ENCODE results near the gene ID3.

Gene ID3

GRCh38 chr1:23570001-23570691 is 10.8 kb upstream of the ID3 start:
- H3K27ac ChIP-seq, result no peak overlapping the region

DNA sequence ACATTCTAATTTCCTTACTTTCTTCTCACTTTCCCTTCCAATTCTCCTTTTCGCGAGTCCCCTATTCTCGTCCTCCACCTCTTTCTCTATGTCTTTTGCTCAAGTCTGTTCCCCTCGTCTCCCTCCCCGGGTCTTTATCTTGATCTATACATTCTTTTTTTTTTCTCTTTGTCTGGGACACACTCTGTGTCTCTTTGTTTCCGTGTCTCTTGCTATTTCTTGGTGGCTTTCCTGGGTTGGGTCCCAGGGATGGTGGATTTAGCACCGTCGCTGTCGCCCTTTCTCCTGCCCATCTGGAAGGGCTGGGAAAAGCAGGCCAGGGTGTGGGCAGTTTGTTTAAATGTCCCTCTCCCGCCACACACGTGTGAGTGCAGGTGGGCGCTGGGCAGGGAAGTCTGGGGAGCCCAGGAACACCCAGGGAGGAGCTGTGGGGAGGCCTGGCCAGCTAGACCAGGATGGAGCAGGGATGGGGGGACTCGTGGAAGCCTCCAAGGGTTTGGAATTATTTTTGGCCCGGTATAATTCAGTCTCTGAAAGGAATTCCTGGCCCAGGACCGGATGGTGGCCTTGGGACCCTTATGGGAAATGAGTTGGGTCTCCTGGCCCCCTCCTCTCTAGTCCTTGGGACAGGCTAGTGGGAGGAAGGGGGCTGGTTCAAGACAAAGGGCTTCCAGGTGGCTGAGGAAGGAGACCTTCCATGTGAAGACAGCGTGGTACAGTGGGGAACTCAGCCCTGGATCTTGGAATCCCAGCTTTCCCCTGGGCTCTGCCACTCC is 9.5 kb upstream of the ID3 start:
- peak overlapping the region; percentile 30 to 52 (median 39) for H3K4me3 ChIP-seq
- peak overlapping the region in 20 of 21 experiments; percentile 55 to 91 (median 78) for H3K27ac ChIP-seq

More at GRCh38 chr1:23570001-23570691, 10.8 kb upstream of the ID3 start:
- H3K4me3 ChIP-seq, result no peak overlapping the region

GRCh38 chr1:23567996-23568607 is 8.8 kb upstream of the ID3 start:
- Histone ChIP-seq H3K27ac (peak overlapping the region; percentile 14 to 91 (median 77)), H3K4me3 (peak overlapping the region; percentile 30 to 52 (median 39))

- H3K4me3 ChIP-seq, result peak overlapping the region in 6 of 7 experiments; percentile 31 to 52 (median 40)
- peak overlapping the region in 19 of 21 experiments; percentile 14 to 91 (median 79) for H3K27ac ChIP-seq
These were observed 8.3 kb upstream of the ID3 start for GRCh38 chr1:23567629-23567995.

DNA sequence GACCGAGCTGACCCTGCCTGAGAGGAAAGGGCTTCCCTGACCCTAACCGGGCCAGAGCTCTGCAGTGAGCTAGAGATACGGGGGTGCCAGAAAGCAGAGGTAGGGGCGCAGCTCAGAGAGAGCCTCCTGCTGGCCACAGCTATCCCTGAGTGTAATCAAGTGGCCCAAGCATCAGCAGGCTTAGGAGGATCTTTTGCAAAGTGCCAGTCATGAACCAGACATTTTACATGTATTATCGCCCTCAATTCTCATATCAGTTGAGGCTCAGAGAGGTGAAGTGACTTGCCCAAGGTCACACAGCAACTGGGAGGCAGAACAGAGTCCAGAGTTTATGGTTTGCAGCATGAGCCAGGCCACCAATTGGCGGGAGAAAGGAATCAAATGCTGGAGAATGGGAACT is 7.0 kb upstream of the ID3 start:
- H3K27ac ChIP-seq, result peak overlapping the region in 5 of 21 experiments; percentile 0 to 89 (median 20)
- H3K4me3 ChIP-seq, result no peak overlapping the region

- Histone ChIP-seq H3K4me3 (no peak overlapping the region), H3K27ac (peak overlapping the region in 4 of 21 experiments; percentile 0 to 89 (median 12))
These were observed 6.5 kb upstream of the ID3 start for GRCh38 chr1:23565776-23566175.

- H3K4me3 ChIP-seq, result no peak overlapping the region
- peak overlapping the region in 10 of 21 experiments; percentile 19 to 99 (median 76) for H3K27ac ChIP-seq
These were observed 5.3 kb upstream of the ID3 start for GRCh38 chr1:23564529-23565122.

DNA sequence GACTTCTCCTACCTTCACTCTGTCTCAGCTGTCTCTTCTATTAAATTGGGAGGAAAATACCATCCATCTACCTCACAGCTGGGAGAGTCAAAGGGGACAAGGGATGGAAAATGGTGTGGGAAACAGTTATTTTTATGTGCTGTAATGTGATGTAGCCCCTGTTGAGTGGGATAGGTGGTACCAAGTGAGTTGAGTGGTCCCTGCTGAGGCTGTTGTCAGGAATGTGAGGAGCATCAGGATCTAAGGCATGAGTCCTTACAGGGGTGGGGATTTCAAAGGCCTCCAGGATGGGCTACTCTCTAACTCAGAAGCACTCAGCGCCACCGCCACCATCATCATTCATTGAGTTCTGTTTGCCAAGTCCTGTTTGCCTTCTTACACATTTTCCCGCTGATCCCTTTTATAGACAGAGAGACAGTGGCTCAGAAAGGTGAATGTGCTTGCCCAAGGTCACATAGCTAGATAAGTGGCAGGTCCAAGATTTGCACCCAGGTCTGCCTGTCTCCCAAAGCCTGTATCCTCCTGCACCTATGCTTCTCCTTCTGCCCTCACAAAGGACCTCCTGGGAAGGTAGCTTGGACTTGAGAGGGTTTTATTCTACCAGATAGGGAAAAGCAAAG is 4.6 kb upstream of the ID3 start:
- H3K4me3 ChIP-seq, result no peak overlapping the region
- peak overlapping the region in 15 of 21 experiments; percentile 42 to 99 (median 86) for H3K27ac ChIP-seq

DNA sequence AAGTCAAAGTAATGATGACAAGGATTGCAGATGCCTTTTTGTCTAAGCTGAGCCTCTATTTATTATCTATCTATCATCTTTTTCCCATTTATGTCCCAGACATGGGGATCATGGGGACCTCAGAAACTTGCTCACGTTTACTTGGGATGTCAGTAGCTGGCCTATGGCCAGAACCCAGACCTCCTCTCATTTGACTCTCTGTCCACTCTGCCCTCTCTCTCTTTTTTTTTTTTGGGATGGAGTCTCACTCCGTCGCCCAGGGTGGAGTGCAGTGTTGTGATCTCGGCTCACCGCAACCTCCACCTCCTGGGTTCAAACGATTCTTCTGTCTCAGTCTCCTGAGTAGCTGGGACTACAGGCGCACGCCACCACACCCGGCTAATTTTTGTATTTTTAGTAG is 3.7 kb upstream of the ID3 start:
- Histone ChIP-seq H3K4me3 (no peak overlapping the region), H3K27ac (peak overlapping the region in 19 of 21 experiments; percentile 4 to 99 (median 86))

GRCh38 chr1:23562137-23562876 is 3.0 kb upstream of the ID3 start:
- H3K4me3 ChIP-seq, result no peak overlapping the region
- H3K27ac ChIP-seq, result peak overlapping the region in 19 of 21 experiments; percentile 45 to 99 (median 88)

DNA sequence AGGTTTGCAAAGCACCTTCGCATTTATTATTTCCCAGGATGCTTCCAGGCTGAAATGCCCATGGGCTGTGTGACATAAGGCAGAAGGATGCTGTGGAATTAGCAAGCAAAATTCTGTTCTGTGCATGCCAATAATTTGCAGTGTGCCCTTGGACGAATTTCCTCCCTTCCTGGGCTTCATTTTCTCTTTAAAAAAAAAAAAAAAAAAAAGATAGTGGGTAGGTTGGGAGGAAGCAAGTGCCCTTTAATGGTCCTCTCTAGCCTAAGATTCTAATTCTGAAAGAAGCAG is 2.5 kb upstream of the ID3 start:
- Histone ChIP-seq H3K27ac (peak overlapping the region in 19 of 21 experiments; percentile 5 to 99 (median 88)), H3K4me3 (no peak overlapping the region)

- H3K4me3 ChIP-seq, result no peak overlapping the region
These were observed 1.9 kb upstream of the ID3 start for GRCh38 chr1:23561076-23561812.

DNA sequence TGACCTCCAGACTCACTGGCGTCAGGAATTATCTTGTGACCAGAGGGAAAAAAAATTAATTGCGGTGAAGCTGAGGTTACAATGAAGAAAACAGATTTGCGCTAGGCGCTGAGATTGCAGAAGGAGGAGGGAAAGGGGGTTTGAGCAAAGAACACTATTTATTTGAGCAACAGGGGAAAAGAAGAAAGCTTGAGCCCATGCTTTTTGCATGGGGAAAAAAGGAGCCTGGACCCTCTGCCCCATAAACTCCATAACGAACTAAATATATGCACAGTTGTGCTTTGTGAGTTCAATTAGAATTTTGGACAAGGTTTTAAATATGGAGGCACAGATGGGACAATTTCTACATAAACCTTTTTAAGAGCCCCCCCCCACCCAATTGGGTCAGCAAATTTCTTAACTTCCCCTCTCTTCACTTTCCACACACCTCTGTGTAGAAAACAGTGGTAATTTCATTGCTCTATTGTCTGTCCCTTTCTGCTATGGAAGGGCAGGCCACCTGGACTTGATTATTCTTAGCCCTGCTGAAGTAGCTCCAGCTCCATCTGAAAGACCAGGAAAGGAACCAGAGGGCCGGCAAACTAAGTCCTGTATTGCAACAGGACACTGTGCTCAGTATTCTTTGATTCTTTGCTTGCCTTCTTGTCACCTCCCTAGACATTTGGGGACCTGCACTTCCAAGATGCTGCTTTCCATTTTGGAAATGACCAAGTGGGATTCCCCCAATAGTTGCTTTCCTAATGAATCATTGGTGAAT is 862 bp upstream of the ID3 start:
- Histone ChIP-seq H3K27ac (peak overlapping the region in 20 of 21 experiments; percentile 64 to 99 (median 88)), H3K4me3 (peak overlapping the region; percentile 61 to 83 (median 74))

More at GRCh38 chr1:23561076-23561812, 1.9 kb upstream of the ID3 start:
- H3K27ac ChIP-seq, result peak overlapping the region in 19 of 21 experiments; percentile 74 to 99 (median 88)

DNA sequence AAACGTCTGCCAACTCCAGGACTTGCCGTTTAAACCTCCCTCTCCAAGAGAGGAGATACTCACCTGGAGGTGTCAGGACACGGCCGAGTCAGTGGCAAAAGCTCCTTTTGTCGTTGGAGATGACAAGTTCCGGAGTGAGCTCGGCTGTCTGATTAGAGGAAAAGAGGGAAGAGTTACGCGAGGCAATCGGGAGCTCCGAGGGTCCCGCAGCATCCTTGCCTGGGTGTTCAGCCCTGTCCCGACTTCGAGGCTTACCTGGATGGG is 497 bp downstream of the ID3 start:
- H3K4me3 ChIP-seq, result peak overlapping the region; percentile 61 to 83 (median 74)
- H3K27ac ChIP-seq, result peak overlapping the region in 20 of 21 experiments; percentile 74 to 99 (median 88)

DNA sequence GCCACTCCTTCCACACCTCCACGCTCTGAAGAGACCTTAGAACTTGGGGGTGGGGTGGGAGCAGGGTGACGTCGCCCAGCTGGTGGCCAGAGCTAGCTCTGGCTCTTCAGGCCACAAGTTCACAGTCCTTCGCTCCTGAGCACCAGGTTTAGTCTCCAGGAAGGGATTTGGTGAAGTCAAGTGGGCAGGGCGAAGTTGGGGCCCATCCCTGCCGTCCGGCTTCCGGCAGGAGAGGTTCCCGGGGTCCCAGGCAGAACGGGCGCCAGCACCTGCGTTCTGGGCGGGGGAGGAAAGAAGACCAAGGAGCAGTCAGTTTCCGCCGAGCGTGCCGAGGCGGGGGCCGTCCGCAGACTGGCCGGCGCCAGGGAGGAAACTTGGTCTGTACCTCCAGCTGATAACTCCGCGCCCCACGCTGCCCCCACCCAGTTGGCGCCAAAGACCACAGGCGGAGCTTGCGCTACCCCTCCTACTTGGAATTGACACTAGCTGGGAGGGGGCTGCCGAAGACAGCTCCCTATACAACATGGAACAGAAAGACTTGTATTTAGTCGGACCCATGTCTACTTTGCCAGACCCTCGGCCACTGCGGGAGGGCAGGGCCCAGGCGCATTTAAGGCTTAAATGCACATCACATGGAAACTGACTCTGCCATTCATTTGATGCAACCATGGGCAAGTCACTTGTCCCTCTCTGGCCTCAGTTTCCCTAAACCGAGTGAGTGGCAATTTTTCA is 995 bp downstream of the ID3 start:
- peak overlapping the region in 20 of 21 experiments; percentile 74 to 99 (median 88) for H3K27ac ChIP-seq
- peak overlapping the region; percentile 61 to 83 (median 74) for H3K4me3 ChIP-seq

- H3K27ac ChIP-seq, result peak overlapping the region in 20 of 21 experiments; percentile 74 to 99 (median 89)
- peak overlapping the region; percentile 61 to 83 (median 74) for H3K4me3 ChIP-seq
These were observed 1.7 kb downstream of the ID3 start for GRCh38 chr1:23557471-23558124.

Measured in skin epidermis (tissue), 12 donors.